ENCODE results near the gene PUS1.

Gene PUS1

DNA sequence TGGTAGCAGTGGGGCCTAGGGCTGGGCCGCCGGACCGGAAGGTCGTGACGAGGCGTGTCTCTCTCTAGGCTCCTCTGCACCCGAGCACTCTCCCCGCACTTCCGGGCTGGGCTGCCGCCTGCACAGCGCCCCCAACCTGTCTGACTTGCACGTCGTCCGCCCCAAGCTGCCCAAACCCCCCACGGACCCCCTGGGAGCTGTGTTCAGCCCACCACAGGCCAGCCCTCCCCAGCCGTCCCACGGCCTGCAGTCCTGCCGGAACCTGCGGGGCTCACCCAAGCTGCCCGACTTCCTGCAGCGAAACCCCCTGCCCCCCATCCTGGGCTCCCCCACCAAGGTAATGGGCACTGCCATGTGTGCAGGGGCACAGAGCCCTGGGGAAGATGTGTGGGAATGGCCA lies 13.3 kb upstream of the PUS1 start:
- no peaks in the 10 kb centered on the region; the same call in none of the 2 replicates for H4K20me1 ChIP-seq (ENCODE audit: insufficient read depth, low read length)
- no peak overlapping the region for H3K4me2 ChIP-seq (ENCODE audit: low read length)
- H3K9ac ChIP-seq (ENCODE audit: low read length) = no peak overlapping the region
- no peak overlapping the region for H2AFZ ChIP-seq (ENCODE audit: low read depth, low read length)
- H3K4me3 ChIP-seq (ENCODE audit: low read length) = no peak overlapping the region
- H3K27me3 ChIP-seq (ENCODE audit: low read depth, low read length) = no peaks in the 10 kb centered on the region
- H3K27ac ChIP-seq (ENCODE audit: low read length) = no peak overlapping the region
- H3K9me3 ChIP-seq (ENCODE audit: insufficient read depth, low read length) = no peaks in the 10 kb centered on the region
- TF ChIP-seq, protein P1, sequence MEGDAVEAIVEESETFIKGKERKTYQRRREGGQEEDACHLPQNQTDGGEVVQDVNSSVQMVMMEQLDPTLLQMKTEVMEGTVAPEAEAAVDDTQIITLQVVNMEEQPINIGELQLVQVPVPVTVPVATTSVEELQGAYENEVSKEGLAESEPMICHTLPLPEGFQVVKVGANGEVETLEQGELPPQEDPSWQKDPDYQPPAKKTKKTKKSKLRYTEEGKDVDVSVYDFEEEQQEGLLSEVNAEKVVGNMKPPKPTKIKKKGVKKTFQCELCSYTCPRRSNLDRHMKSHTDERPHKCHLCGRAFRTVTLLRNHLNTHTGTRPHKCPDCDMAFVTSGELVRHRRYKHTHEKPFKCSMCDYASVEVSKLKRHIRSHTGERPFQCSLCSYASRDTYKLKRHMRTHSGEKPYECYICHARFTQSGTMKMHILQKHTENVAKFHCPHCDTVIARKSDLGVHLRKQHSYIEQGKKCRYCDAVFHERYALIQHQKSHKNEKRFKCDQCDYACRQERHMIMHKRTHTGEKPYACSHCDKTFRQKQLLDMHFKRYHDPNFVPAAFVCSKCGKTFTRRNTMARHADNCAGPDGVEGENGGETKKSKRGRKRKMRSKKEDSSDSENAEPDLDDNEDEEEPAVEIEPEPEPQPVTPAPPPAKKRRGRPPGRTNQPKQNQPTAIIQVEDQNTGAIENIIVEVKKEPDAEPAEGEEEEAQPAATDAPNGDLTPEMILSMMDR (IDR thresholded peaks at IDR 0.05; ENCODE audit: low read depth, low read length) = no peak
- TF ChIP-seq EZH2phosphoT487 (IDR thresholded peaks at IDR 0.05; ENCODE audit: low read depth) = no peak
- H3K4me1 ChIP-seq (ENCODE audit: low read length) = no peaks in the 10 kb centered on the region
- peaks cover 2% of the 10 kb centered on the region for H3K36me3 ChIP-seq (replicated peaks; ENCODE audit: low read depth, low read length)
- H3K79me2 ChIP-seq (ENCODE audit: low read length) = no peaks in the 10 kb centered on the region

DNA sequence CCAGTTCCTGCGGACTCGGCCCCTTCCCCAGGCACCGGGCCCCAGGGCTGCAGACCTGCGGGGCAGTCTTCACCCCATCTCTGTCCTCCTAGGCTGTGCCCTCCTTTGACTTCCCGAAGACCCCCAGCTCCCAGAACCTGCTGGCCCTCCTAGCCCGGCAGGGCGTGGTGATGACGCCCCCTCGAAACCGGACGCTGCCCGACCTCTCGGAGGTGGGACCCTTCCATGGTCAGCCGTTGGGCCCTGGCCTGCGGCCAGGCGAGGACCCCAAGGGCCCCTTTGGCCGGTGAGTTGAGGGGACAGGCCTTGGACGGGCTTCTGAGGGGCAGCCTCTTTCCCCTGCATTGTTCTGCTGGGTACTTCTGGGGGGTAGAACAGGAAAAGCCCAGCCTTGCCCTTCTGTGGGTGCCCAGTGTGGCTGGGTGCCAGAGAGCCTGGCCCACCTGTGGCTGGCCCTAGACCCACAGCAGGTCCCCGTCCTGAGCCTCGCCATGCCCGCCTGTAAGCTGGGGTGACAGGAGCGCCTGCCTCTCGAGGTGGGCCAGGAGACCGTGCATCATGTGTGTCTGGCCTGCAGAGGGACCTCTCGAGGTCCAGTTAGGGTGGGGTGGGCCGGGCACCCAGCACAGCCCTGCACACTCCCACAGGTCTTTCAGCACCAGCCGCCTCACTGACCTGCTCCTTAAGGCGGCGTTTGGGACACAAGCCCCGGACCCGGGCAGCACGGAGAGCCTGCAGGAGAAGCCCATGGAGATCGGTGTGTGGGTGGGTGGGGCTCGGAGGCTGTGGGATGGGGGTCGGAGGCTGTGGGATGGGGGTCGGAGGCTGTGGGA lies 12.6 kb upstream of the PUS1 start:
- Histone ChIP-seq H2AFZ (ENCODE audit: low read depth, low read length) (no peak overlapping the region), H3K4me3 (ENCODE audit: low read length) (no peak overlapping the region), H3K36me3 (replicated peaks; ENCODE audit: low read depth, low read length) (peaks cover 4% of the 10 kb centered on the region)

DNA sequence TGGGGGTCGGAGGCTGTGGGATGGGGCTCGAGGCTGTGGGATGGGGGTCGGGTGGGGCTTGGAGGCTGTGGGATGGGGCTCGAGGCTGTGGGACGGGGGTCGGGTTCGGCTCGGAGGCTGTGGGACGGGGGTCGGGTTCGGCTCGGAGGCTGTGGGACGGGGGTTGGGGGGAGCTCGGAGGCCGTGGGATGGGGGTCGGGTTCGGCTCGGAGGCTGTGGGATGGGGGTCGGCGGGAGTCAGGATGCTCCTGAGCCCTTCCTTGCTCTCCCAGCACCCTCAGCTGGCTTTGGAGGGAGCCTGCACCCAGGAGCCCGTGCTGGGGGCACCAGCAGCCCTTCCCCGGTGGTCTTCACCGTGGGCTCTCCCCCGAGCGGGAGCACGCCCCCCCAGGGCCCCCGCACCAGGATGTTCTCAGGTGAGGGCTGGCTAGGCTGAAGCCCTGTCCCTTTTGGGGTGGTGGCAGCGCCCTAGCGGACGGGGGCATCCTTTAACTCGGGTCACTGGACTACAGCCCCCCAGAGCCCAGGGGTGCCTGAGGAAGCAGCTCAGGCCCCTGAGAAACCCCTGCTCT lies 11.9 kb upstream of the PUS1 start:
- TF ChIP-seq, protein P1 (IDR thresholded peaks at IDR 0.05; ENCODE audit: low read depth, low read length) = no peak
- no peak for TF ChIP-seq EZH2phosphoT487 (IDR thresholded peaks at IDR 0.05; ENCODE audit: low read depth)

More for the DNA sequence above, 12.6 kb upstream of the PUS1 start:
- H3K27me3 ChIP-seq (ENCODE audit: low read depth, low read length) = no peaks in the 10 kb centered on the region
- H3K79me2 ChIP-seq (ENCODE audit: low read length) = no peaks in the 10 kb centered on the region
- no peak overlapping the region for H3K9ac ChIP-seq (ENCODE audit: low read length)
- H4K20me1 ChIP-seq (ENCODE audit: insufficient read depth, low read length) = peaks cover under 1% of the 10 kb centered on the region
- no peaks in the 10 kb centered on the region for H3K4me1 ChIP-seq (ENCODE audit: low read length)
- H3K27ac ChIP-seq (ENCODE audit: low read length) = no peak overlapping the region
- H3K9me3 ChIP-seq (ENCODE audit: insufficient read depth, low read length) = no peaks in the 10 kb centered on the region
- TF ChIP-seq EZH2phosphoT487 (IDR thresholded peaks at IDR 0.05; ENCODE audit: low read depth) = no peak
- TF ChIP-seq, protein P1 (IDR thresholded peaks at IDR 0.05; ENCODE audit: low read depth, low read length) = no peak
- no peak overlapping the region for H3K4me2 ChIP-seq (ENCODE audit: low read length)

DNA sequence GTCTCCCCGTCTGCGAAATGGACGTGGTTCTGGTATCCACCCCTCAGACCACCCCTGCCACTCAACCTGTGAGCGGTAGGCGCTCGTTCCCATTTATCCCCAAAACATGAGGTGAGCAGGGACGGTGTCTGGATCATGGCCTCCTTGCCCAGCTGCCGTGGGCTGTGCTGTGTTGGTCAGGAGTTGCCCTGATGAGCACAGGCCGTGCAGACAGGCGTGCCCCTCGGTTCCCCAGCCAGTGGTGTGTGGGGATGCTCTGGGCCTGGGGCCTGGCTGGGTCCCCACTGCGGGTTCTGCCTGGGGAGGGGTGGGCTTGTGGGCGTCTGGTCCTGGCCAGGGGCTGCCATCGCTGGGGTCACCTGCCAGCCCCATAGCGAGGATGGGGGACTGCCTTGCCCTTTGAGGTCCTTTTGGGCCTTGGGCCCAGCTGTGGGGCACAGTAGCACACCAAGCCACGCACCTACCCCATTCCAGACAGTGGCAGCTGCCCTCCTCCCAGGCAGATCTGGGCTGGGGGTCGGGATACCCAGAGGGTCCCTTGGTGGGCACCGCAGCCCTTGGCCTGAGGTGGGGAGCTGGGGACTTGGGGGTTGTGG lies 11.3 kb upstream of the PUS1 start:
- Histone ChIP-seq H3K79me2 (ENCODE audit: low read length) (no peaks in the 10 kb centered on the region), H3K36me3 (replicated peaks; ENCODE audit: low read depth, low read length) (peaks cover 14% of the 10 kb centered on the region), H3K4me2 (ENCODE audit: low read length) (no peak overlapping the region), H4K20me1 (ENCODE audit: insufficient read depth, low read length) (peaks cover 10% of the 10 kb centered on the region), H3K4me1 (ENCODE audit: low read length) (peaks cover 1% of the 10 kb centered on the region), H3K27ac (ENCODE audit: low read length) (no peak overlapping the region), H3K9me3 (ENCODE audit: insufficient read depth, low read length) (no peaks in the 10 kb centered on the region), H2AFZ (ENCODE audit: low read depth, low read length) (no peak overlapping the region), H3K27me3 (ENCODE audit: low read depth, low read length) (no peaks in the 10 kb centered on the region), H3K9ac (ENCODE audit: low read length) (no peak overlapping the region), H3K4me3 (ENCODE audit: low read length) (no peak overlapping the region)
- no peak for TF ChIP-seq EZH2phosphoT487 (IDR thresholded peaks at IDR 0.05; ENCODE audit: low read depth)
- TF ChIP-seq, protein P1 (IDR thresholded peaks at IDR 0.05; ENCODE audit: low read depth, low read length) = no peak

More for the DNA sequence above, 11.9 kb upstream of the PUS1 start:
- no peak overlapping the region for H3K9ac ChIP-seq (ENCODE audit: low read length)
- H3K9me3 ChIP-seq (ENCODE audit: insufficient read depth, low read length) = no peaks in the 10 kb centered on the region
- peaks cover 9% of the 10 kb centered on the region for H3K36me3 ChIP-seq (replicated peaks; ENCODE audit: low read depth, low read length)
- H3K27ac ChIP-seq (ENCODE audit: low read length) = no peak overlapping the region
- no peak overlapping the region for H2AFZ ChIP-seq (ENCODE audit: low read depth, low read length)
- no peaks in the 10 kb centered on the region for H3K27me3 ChIP-seq (ENCODE audit: low read depth, low read length)
- peaks cover 5% of the 10 kb centered on the region for H4K20me1 ChIP-seq (ENCODE audit: insufficient read depth, low read length)
- no peaks in the 10 kb centered on the region for H3K79me2 ChIP-seq (ENCODE audit: low read length)
- H3K4me3 ChIP-seq (ENCODE audit: low read length) = no peak overlapping the region
- H3K4me2 ChIP-seq (ENCODE audit: low read length) = no peak overlapping the region
- H3K4me1 ChIP-seq (ENCODE audit: low read length) = no peaks in the 10 kb centered on the region
